ENCODE data around the gene CA14.

DNA sequence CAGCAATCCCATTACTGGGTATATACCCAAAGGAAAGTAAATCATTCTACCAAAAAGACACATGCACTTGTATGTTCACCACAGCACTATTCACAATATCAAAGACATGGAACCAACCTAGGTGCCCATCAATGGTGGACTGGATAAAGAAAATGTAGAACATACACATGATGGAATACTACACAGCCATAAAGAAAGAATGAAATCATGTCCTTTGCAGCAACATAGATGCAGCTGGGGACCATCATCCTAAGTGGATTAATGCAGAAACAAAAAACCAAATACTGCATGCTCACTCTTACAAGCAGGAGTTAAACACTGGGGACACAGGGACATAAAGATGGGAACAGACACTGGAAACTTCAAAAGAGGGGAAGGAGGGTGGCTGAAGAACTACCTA lies 30.3 kb upstream of the CA14 start:
- TF ChIP-seq, protein P1, sequence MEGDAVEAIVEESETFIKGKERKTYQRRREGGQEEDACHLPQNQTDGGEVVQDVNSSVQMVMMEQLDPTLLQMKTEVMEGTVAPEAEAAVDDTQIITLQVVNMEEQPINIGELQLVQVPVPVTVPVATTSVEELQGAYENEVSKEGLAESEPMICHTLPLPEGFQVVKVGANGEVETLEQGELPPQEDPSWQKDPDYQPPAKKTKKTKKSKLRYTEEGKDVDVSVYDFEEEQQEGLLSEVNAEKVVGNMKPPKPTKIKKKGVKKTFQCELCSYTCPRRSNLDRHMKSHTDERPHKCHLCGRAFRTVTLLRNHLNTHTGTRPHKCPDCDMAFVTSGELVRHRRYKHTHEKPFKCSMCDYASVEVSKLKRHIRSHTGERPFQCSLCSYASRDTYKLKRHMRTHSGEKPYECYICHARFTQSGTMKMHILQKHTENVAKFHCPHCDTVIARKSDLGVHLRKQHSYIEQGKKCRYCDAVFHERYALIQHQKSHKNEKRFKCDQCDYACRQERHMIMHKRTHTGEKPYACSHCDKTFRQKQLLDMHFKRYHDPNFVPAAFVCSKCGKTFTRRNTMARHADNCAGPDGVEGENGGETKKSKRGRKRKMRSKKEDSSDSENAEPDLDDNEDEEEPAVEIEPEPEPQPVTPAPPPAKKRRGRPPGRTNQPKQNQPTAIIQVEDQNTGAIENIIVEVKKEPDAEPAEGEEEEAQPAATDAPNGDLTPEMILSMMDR (conservative IDR thresholded peaks at IDR 0.05; ENCODE audit: low read depth, low read length), result no peak
- TF ChIP-seq EZH2 (IDR thresholded peaks at IDR 0.05; ENCODE audit: low read length, unreplicated experiment) (no peak), EZH2phosphoT487 (IDR thresholded peaks at IDR 0.05; ENCODE audit: borderline replicate concordance, low read length) (no peak)
